WTC11 (cell line): Measurements from ENCODE around the gene SEMA7A.

Experiments
- ETV6 ChIP-seq: sonication (generic); formaldehyde crosslinking; IDR thresholded peaks from 2 replicates; pipeline ENCODE4 v1.8.1; 2022; ENCODE audit warnings: mild to moderate bottlenecking, missing genetic modification reagents
- JUN ChIP-seq: sonication (generic); formaldehyde crosslinking; IDR thresholded peaks from 2 replicates; pipeline ENCODE4 v1.8.0; 2023; ENCODE audit warnings: mild to moderate bottlenecking, missing genetic modification reagents
- PRRX2 ChIP-seq: fragments of 250-450 bp; sonication (Bioruptor Pico); IDR thresholded peaks from 2 replicates; pipeline ENCODE4 v1.8.0; 2021; ENCODE audit warnings: mild to moderate bottlenecking
- ZNF121 ChIP-seq: sonication (generic); formaldehyde crosslinking; IDR thresholded peaks from 2 replicates; pipeline ENCODE4 v1.8.0; 2023; ENCODE audit warnings: missing genetic modification reagents
- TF ChIP-seq, protein P1 (sequence below): fragments of 200-600 bp; IDR thresholded peaks from 2 replicates; pipeline ENCODE4 v1.8.0; 2022; ENCODE audit warnings: antibody characterized with exemption
- TF ChIP-seq, protein P2 (sequence below): sonication (generic); formaldehyde crosslinking; conservative IDR thresholded peaks from 2 replicates; pipeline ENCODE4 v1.8.1; 2022; ENCODE audit warnings: mild to moderate bottlenecking, missing genetic modification reagents
- TF ChIP-seq, protein P3 (sequence below): sonication (generic); formaldehyde crosslinking; IDR thresholded peaks from 2 replicates; pipeline ENCODE4 v1.8.0; 2023; ENCODE audit warnings: missing genetic modification reagents, mild to moderate bottlenecking, borderline replicate concordance
- TF ChIP-seq, protein P4 (sequence below): sonication (generic); formaldehyde crosslinking; IDR thresholded peaks from 2 replicates; pipeline ENCODE4 v1.8.0; 2022; ENCODE audit warnings: mild to moderate bottlenecking, missing genetic modification reagents

DNA sequence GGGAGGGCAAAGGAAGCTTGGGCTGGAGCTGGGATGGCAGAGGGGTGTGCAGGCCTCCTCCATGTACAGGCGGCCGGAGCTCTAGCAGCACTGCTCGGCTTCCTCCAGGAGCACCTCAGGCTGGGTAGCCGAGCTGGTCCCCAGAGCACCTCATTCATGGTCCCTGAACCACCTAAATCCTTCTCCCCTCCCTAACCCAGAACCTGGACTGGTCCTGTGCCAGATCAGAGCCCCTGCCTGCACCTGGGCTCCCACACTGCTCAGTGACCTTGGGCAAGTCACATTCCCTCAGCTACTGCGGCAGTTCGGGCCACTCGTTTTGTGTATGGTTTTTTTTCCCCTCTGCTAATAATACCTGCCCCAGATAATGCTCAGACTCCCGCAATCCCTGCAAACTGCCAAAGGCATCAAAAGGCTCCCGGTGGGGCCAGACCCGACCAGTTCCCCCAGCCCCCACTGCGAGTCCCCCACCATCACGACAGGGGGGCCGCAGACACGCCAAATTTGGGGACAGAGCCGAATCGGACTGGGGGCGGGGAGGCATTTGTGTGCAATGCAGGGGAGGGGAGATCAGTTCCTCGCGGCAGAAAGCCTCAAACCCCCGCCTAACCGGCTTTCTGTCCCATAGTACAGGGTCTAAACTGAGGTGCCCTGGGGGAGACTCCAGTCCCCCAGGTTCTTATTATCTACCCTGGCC is 1.3 kb downstream of the SEMA7A start:
- TF ChIP-seq, protein P1, sequence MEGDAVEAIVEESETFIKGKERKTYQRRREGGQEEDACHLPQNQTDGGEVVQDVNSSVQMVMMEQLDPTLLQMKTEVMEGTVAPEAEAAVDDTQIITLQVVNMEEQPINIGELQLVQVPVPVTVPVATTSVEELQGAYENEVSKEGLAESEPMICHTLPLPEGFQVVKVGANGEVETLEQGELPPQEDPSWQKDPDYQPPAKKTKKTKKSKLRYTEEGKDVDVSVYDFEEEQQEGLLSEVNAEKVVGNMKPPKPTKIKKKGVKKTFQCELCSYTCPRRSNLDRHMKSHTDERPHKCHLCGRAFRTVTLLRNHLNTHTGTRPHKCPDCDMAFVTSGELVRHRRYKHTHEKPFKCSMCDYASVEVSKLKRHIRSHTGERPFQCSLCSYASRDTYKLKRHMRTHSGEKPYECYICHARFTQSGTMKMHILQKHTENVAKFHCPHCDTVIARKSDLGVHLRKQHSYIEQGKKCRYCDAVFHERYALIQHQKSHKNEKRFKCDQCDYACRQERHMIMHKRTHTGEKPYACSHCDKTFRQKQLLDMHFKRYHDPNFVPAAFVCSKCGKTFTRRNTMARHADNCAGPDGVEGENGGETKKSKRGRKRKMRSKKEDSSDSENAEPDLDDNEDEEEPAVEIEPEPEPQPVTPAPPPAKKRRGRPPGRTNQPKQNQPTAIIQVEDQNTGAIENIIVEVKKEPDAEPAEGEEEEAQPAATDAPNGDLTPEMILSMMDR, result no peak
- TF ChIP-seq ETV6 (CRISPR knock-in tag) (no peak), ZNF121 (CRISPR knock-in tag) (no peak), JUN (no peak), PRRX2 (no peak)
- TF ChIP-seq, protein P2, sequence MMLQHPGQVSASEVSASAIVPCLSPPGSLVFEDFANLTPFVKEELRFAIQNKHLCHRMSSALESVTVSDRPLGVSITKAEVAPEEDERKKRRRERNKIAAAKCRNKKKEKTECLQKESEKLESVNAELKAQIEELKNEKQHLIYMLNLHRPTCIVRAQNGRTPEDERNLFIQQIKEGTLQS (CRISPR knock-in tag), result no peak
- TF ChIP-seq, protein P3, sequence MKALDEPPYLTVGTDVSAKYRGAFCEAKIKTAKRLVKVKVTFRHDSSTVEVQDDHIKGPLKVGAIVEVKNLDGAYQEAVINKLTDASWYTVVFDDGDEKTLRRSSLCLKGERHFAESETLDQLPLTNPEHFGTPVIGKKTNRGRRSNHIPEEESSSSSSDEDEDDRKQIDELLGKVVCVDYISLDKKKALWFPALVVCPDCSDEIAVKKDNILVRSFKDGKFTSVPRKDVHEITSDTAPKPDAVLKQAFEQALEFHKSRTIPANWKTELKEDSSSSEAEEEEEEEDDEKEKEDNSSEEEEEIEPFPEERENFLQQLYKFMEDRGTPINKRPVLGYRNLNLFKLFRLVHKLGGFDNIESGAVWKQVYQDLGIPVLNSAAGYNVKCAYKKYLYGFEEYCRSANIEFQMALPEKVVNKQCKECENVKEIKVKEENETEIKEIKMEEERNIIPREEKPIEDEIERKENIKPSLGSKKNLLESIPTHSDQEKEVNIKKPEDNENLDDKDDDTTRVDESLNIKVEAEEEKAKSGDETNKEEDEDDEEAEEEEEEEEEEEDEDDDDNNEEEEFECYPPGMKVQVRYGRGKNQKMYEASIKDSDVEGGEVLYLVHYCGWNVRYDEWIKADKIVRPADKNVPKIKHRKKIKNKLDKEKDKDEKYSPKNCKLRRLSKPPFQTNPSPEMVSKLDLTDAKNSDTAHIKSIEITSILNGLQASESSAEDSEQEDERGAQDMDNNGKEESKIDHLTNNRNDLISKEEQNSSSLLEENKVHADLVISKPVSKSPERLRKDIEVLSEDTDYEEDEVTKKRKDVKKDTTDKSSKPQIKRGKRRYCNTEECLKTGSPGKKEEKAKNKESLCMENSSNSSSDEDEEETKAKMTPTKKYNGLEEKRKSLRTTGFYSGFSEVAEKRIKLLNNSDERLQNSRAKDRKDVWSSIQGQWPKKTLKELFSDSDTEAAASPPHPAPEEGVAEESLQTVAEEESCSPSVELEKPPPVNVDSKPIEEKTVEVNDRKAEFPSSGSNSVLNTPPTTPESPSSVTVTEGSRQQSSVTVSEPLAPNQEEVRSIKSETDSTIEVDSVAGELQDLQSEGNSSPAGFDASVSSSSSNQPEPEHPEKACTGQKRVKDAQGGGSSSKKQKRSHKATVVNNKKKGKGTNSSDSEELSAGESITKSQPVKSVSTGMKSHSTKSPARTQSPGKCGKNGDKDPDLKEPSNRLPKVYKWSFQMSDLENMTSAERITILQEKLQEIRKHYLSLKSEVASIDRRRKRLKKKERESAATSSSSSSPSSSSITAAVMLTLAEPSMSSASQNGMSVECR, result no peak
- TF ChIP-seq, protein P4, sequence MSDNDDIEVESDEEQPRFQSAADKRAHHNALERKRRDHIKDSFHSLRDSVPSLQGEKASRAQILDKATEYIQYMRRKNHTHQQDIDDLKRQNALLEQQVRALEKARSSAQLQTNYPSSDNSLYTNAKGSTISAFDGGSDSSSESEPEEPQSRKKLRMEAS (CRISPR knock-in tag), result no peak
